GM12891 (cell line): ENCODE data around the gene GALNT10.

Experiments
- PAX5 ChIP-seq: IDR thresholded peaks from 2 replicates; pipeline ENCODE4 v1.6.1; 2011; ENCODE audit warnings: low read length, moderate library complexity, mild to moderate bottlenecking; ENCODE audit not compliant: insufficient read depth, severe bottlenecking
- POLR2A ChIP-seq: IDR thresholded peaks from 2 replicates; pipeline ENCODE4 v1.6.1; 2011; ENCODE audit warnings: low read depth, low read length, control low read depth
- POLR2AphosphoS5 ChIP-seq: IDR thresholded peaks from 2 replicates; pipeline ENCODE4 v1.6.1; 2011; ENCODE audit warnings: low read depth, low read length, control low read depth
- POU2F2 ChIP-seq: IDR thresholded peaks from 2 replicates; pipeline ENCODE4 v1.6.1; 2011; ENCODE audit warnings: low read depth, mild to moderate bottlenecking, control low read depth, low read length, moderate library complexity
- SPI1 ChIP-seq: IDR thresholded peaks from 2 replicates; pipeline ENCODE4 v1.6.1; 2011; ENCODE audit warnings: low read depth, low read length, control low read depth
- TAF1 ChIP-seq: IDR thresholded peaks from 2 replicates; pipeline ENCODE4 v1.6.1; 2011; ENCODE audit warnings: low read depth, low read length, control low read depth

DNA sequence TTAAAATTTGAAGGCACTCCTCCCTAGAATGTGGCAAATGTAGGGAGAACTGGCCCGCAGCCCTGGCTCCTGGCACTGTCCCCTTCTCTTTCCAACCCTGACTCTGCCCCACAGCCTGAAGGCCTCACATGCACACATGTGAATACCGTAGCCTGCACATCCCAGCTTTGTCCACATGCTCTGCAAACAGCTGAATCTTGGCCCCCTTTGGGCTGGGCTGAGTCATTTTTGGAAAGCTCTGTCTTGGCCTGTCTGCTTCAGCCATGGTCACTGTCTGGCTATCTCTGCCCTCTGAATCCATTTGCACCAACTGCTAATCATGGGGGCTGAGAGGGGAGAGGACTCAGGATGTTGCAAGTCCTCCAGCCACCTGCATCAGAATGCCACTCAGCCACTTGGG, 22.1 kb upstream of the GALNT10 start:
- TF ChIP-seq POLR2AphosphoS5 (no peak), POLR2A (no peak), TAF1 (no peak), PAX5 (no peak), SPI1 (no peak), POU2F2 (no peak)
